ENCODE measurements around the gene VPS37D. TPM values are rescaled to one million over a fixed set of nuclear protein-coding genes. Genes with fewer than 3 reads are reported as not detected.
A peak's percentile ranks its signal among the peaks of the same experiment; 100 is the strongest.

The VPS37D gene
- total and polyA plus RNA-seq, 10 of the 15 experiments (the other 5 are each of a cell fraction or from before 2014, with no cell fraction given), result 0.10 to 0.45 (median 0.16) TPM; not detected in 6

- H3K4me2 ChIP-seq (ENCODE audit: control insufficient read depth, insufficient read depth), result peak within 1 kb of the TSS; percentile 90
- ChIA-PET SMC1A (ENCODE audit: uncharacterized antibody, unreplicated experiment) (interaction anchor here (2.0 kb wide), 1 partner anchor 112 kb away, joined by 10 read pairs; no protein-coding TSS in a partner anchor), RAD21 (ENCODE audit: unreplicated experiment) (interaction anchor here (1.6 kb wide), 1 partner anchor 19 kb away, joined by 6 read pairs; the partner anchor contains the start of gene ABHD11), CTCF (interaction anchor here (2.9 kb wide), 1 partner anchor 112 kb away, joined by 14 read pairs; no protein-coding TSS in a partner anchor), POLR2A (interaction anchor here (0.6 to 1.1 kb wide), 3 partner anchors 8 to 197 kb away, joined by 3 to 4 read pairs (median 3); partner anchors contain the start of gene BAZ1B)
- H3K4me1 ChIP-seq (ENCODE audit: control insufficient read depth, insufficient read depth, low read length), result peaks cover 12% of the 10 kb centered on the region
- peaks cover 4% of the 10 kb centered on the region; the same call in 1 of the 2 replicates for H4K20me1 ChIP-seq (ENCODE audit: control insufficient read depth, insufficient read depth)
- no peaks in the 10 kb centered on the region for H3K79me2 ChIP-seq (ENCODE audit: control insufficient read depth, insufficient read depth, low read length)
- peak within 1 kb of the TSS; percentile 39; the same call in 1 of the 2 replicates for H3K9ac ChIP-seq (ENCODE audit: control insufficient read depth, insufficient read depth, low read length)
- no peak within 1 kb of the TSS for H3K27ac ChIP-seq (ENCODE audit: control insufficient read depth, insufficient read depth)
- H3K9me3 ChIP-seq (replicated peaks; ENCODE audit: control insufficient read depth, insufficient read depth, low read length), result no peaks in the 10 kb centered on the region
- ATAC-seq, result peak; percentile 86
- BruUV-seq (replicated peaks), result no TSS peak
- no peaks in the 10 kb centered on the region for H3K27me3 ChIP-seq (replicated peaks in 1 of 2; ENCODE audit: control insufficient read depth in 2 of 2, insufficient read depth in 2 of 2, low read length in 1 of 2)
- FAIRE-seq, result no peak
- no peaks in the 10 kb centered on the region for H3K36me3 ChIP-seq (ENCODE audit: control insufficient read depth in 2 of 2, insufficient read depth in 2 of 2, low read length in 1 of 2)
- H2AFZ ChIP-seq (ENCODE audit: control insufficient read depth, low read depth, low read length), result peak within 1 kb of the TSS; percentile 91
- in situ Hi-C loops (cut with MboI), result no loop called here
- no peak for DNase-seq (ENCODE audit: low read depth, low spot score)
- intact Hi-C loops (cut with micrococcal nuclease; ENCODE audit: unreplicated experiment), result loop anchor here (2.0 kb wide), 1 partner anchor 36 kb away; the partner anchor contains the start of genes BUD23 and DNAJC30
- peak within 1 kb of the TSS; percentile 87 for H3K4me3 ChIP-seq
- WGBS (ENCODE audit: insufficient coverage, insufficient replicate concordance, low lambda C conversion rate, missing lambda C conversion rate), result 2% methylated on average over 27 of the region's 96 CpGs
- TF ChIP-seq BCLAF1 (IDR thresholded peaks at IDR 0.05) (no peak), CEBPZ (IDR thresholded peaks at IDR 0.05; ENCODE audit: low read depth, low read length) (no peak), BMI1 (IDR thresholded peaks at IDR 0.05; ENCODE audit: borderline replicate concordance) (no peak), RAD51 (IDR thresholded peaks at IDR 0.05) (no peak), POLR2AphosphoS2 (IDR thresholded peaks at IDR 0.05; ENCODE audit: low read depth, low read length) (no peak), ATF7 (IDR thresholded peaks at IDR 0.05; ENCODE audit: low read depth) (no peak), NKRF (conservative IDR thresholded peaks at IDR 0.05) (peak; percentile 71; the same call in 1 of the 2 replicates), POLR2A (IDR thresholded peaks at IDR 0.05; ENCODE audit: low read depth, low read length) (peak; percentile 62; the same call in 1 of the 2 replicates), KLF5 (IDR thresholded peaks at IDR 0.05; ENCODE audit: partially characterized antibody) (no peak), EZH2 (IDR thresholded peaks at IDR 0.05; ENCODE audit: borderline replicate concordance, control insufficient read depth, low read depth, low read length) (no peak), CBX3 (IDR thresholded peaks at IDR 0.05; ENCODE audit: borderline replicate concordance, low read depth) (no peak), YBX1 (IDR thresholded peaks at IDR 0.05) (no peak), NFXL1 (IDR thresholded peaks at IDR 0.05; ENCODE audit: borderline replicate concordance) (0 out of 2 replicates have a peak, but pooled peaks have one; percentile 38), EED (IDR thresholded peaks at IDR 0.05; ENCODE audit: low read depth) (no peak)
Observed at GRCh38 chr7:73718905-73719805, 51.5 kb downstream of the VPS37D start, which contains the start of gene STX1A. Gene STX1A (minus strand): TSS chr7:73719669. CDS start chr7:73719631, 38 bp downstream.

All from GM12878 (cell line).